Fibroblast of mammary gland (primary cell): ENCODE results near the gene KRT5.

Source experiments
- DNase-seq: peaks from one replicate; pipeline ENCODE4 v3.0.0-alpha.2; 2010; ENCODE audit warnings: low read depth
- H3K4me3 ChIP-seq: 2 replicates; pipeline ENCODE4 v1.5.1; 2011; ENCODE audit warnings: low read depth, mild to moderate bottlenecking, low read length, moderate library complexity; ENCODE audit not compliant: control insufficient read depth
- CTCF ChIP-seq: conservative IDR thresholded peaks from 2 replicates; pipeline ENCODE4 v1.5.1; 2011; ENCODE audit warnings: low read depth, low read length, inconsistent platforms; ENCODE audit not compliant: control insufficient read depth, insufficient read depth

KRT5 gene

DNA sequence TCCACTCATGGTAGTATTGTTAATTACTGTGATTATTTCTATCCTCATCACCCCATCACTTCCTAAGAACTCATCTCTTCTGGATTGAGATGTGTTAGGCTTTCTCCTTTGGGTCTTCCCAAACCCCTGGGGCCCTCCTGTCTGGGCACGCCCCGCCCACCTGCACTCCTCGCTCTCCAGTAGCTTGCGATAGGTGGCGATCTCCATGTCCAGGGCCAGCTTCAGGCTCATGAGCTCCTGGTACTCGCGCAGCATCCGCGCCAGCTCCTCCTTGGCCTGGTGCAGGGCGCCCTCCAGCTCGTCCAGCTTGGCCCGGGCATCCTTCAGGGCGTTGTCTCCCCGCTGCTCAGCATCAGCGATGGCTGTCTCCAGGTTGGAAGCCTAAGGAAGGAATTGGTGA, 25.9 kb upstream of the KRT5 start:
- H3K4me3 ChIP-seq, result no peak overlapping the region
- TF ChIP-seq CTCF, result no peak
- DNase-seq, result no peak

- no peak for TF ChIP-seq CTCF
- no peak for DNase-seq
- H3K4me3 ChIP-seq, result no peak overlapping the region
Observed at GRCh38 chr12:52543985-52544883, 24.0 kb upstream of the KRT5 start.

DNA sequence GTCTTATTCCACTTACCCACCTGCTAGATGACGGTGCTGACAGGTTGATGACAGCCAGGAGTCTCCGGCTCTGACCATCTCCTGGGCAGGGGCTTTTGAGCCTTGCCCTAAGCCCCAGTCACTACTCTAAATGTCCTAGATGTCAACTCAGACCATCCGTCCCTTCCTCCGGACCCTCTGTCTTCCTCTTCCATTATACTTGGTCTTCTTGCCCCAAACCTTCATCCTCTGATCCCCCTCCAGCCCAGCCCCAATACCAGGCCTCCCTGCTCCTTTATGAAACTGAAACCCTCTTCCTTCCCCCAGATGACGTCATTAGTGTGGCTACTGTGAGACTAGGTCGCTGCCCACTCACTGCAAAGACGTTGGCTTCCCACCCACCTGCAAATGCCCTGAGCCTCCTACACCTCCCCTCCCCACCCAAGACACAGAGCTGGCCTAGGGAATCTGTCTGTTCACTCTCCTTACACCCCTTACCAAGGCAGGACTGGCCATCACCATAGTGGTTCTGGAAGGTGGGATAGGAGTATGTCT, 22.7 kb upstream of the KRT5 start:
- TF ChIP-seq CTCF, result no peak
- no peak for DNase-seq
- H3K4me3 ChIP-seq, result no peak overlapping the region

DNA sequence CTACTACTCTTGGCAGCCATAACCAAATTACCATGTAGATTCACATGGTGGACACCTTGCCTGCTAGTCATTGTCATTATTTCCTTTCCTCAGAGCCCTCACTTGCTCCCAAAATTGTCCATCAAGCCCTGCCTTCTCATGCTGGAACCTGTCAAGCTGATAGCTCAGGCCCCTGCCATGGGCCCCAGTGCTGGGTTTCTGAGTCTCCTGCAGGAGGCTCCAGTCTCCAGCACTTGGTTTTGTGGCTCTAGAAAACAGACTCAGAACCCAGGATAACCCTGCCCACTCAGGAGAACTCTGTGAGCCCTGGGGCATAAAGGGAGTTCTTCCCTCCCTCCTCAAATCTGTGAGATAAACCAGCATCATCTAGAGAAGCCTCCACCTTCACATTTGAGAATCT, 22.0 kb upstream of the KRT5 start:
- TF ChIP-seq CTCF, result no peak
- DNase-seq, result no peak

GRCh38 chr12:52541709-52542108, 21.5 kb upstream of the KRT5 start:
- DNase-seq, result no peak
- no peak for TF ChIP-seq CTCF
- H3K4me3 ChIP-seq, result no peak overlapping the region

More for the DNA sequence above, 22.0 kb upstream of the KRT5 start:
- H3K4me3 ChIP-seq, result no peak overlapping the region

DNA sequence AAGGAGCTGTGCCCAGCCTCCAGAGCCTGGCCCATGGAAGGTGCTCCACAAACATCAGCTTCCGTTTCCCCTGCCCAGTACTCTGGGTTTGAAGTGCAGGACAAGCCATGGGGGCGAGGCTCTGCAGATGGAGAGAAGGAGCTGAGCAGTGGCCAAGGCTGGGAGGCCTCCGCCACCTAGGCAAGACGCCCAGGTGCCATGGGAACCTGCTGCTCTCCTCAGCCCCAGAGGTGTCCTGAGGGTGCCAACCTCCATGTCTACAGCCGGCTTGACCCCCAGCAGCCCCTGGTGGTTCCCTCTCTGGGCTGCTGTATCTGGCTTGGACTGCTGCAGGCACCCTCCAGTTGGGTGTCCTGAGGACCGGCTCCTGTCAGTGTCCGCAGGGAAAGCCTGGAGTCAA, 20.3 kb upstream of the KRT5 start:
- no peak overlapping the region for H3K4me3 ChIP-seq
- TF ChIP-seq CTCF, result no peak

More for the DNA sequence above, 20.3 kb upstream of the KRT5 start:
- DNase-seq, result no peak
